HTR-8/SVneo (cell line): ENCODE data around the gene CDKN1B.

Source experiments
- DNase-seq: peaks from one replicate; pipeline ENCODE4 v3.0.0; 2011; ENCODE audit warnings: low spot score, mixed read lengths; ENCODE audit not compliant: insufficient read length
- FAIRE-seq: peaks from 2 replicates; lab custom pipeline; 2011; peaks lifted over from hg19 to GRCh38; lab: Jason Lieb, UNC

CDKN1B gene

DNA sequence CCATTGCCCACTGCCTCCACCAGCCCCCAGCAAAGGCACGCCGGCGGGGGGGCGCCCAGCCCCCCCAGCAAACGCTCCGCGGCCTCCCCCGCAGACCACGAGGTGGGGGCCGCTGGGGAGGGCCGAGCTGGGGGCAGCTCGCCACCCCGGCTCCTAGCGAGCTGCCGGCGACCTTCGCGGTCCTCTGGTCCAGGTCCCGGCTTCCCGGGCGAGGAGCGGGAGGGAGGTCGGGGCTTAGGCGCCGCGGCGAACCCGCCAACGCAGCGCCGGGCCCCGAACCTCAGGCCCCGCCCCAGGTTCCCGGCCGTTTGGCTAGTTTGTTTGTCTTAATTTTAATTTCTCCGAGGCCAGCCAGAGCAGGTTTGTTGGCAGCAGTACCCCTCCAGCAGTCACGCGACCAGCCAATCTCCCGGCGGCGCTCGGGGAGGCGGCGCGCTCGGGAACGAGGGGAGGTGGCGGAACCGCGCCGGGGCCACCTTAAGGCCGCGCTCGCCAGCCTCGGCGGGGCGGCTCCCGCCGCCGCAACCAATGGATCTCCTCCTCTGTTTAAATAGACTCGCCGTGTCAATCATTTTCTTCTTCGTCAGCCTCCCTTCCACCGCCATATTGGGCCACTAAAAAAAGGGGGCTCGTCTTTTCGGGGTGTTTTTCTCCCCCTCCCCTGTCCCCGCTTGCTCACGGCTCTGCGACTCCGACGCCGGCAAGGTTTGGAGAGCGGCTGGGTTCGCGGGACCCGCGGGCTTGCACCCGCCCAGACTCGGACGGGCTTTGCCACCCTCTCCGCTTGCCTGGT lies at the start of gene CDKN1B:
TSS of gene CDKN1B (plus strand) at position 576 of the 793 bp plus-strand sequence. CDS start 472 bp downstream, outside the sequence.
- FAIRE-seq (no peak), DNase-seq (peak; percentile 69)

DNA sequence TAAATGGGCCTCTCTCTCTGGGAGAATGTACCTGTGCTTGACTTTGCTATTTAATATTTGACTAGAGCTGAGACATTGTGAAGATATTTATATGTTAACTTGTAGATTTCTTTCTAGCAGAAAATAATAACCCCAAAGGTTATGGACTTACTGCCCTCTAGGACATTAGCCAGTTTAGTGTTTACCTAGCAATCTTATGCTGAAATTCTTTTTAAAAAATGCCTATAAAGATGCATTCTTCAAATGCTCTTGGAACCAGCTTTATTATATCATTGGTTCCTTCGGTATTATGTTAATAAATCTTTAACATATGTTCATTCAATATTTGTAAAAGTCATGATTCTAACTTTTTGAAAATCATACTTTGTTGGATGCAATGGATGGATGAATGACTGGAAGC lies 49.2 kb upstream of the CDKN1B start:
- DNase-seq (no peak), FAIRE-seq (no peak)

DNA sequence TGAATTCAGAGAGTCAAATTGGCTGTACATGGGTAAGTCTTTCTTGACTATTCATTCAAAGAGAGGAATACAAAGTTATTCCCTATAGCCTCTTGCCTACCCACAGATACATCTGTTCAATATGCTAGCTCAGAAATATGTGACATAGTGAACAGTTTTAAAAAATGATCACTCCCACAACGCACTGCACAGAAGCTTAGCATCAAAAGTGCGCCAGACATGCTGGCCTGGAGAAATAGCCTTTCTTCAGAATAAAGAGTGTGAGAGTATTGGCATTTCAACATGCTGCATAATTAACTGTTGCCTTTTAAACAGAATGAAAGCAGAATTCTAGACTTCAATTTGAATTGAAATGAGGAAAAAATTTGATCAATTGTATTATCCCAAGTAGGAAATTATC lies 48.1 kb upstream of the CDKN1B start:
- DNase-seq (no peak), FAIRE-seq (no peak)

GRCh38 chr12:12671850-12672660 lies 45.1 kb upstream of the CDKN1B start:
- DNase-seq (no peak), FAIRE-seq (no peak)

DNA sequence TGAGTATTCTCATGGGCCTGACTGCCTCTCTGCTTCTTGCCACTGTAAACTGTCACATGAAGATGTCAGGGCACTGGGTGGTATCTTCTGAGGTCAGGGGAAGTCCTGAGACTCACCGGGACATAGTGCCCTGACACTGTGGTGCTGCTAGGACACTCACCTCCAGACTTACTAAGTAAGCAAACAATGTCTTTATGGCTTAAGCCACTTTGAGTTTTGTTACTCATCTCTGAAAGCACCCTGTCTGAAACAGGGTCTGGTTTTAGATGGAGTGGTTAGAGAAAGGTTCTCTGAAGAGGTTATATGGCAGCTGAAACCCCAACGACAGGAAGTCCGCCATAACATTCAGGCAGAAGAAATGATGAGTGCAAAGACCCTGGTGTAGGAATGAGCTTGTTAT lies 43.9 kb upstream of the CDKN1B start:
- no peak for DNase-seq
- no peak for FAIRE-seq

DNA sequence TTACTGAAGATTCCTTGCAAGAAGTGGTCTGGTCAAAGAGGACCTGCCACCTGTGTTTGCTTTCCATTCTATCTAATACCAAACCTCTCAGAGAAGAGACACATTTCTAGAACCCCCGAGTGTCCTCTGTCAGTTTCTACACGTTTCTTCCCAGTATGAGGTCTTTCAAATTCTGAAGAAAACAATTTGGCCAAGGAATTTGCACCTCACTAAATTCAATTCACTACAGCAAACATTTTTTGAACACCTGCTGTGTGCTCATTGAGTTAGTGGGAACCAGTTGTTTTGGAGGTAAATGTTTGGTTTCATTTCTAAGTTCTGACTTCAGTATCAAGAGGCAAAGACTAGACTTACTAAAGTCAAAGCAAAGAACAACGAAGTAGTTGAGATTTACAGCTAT lies 40.6 kb upstream of the CDKN1B start:
- DNase-seq: no peak
- no peak for FAIRE-seq

DNA sequence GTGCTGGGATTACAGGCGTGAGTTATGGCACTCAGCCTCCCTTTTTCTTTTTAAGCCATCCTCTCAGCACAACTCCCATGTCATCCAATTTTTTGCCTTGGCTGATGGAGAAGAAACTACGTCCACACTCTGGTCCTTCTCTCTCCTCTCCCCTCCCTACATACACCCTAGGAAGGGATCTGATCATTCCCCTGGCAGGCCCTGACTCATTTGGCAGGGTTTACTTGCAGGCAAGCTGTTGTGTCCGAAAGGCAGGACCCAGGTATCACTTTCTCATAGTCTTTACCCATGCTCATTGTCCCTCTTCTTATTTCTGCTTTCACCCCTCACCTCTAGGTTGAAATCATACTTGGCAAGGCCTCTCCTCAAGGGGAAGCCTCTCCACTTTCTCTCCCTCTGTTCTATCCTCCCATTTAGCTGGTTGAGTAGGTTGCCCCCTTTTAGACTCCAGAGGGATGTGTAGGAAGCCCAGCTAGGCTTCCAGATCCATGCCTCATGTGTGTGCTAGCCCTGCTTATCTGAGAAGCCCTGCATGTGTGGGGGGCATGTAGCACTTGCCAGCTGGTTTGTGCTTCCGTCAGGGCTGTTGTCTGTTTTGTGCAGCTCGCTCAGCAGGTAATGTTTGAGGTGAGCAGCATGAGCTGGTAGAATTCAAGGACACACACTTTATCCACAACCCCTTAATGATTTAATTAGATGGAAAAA lies 36.0 kb upstream of the CDKN1B start:
- FAIRE-seq (no peak), DNase-seq (no peak)

DNA sequence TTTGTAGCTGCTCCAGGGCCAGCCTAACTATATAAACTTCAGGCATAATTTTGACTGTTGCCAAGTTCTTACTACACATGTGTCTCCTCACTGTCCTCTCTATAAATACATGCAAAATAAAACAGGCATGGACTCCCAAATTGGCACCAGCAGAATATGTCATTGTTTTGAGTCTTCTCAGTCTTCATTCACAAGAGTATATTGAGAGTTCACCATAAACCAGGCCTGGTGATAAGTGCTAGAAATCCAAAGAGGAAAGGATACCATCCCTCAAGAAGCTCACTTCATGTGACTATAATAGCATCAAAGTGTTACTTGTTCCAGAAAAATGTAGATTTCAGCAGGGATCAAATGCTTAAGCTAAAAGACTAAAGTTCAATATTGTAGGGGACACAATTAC lies 34.9 kb upstream of the CDKN1B start:
- DNase-seq: no peak
- no peak for FAIRE-seq

- no peak for FAIRE-seq
These were observed 34.0 kb upstream of the CDKN1B start for GRCh38 chr12:12683136-12683697.

GRCh38 chr12:12683725-12684124 lies 33.4 kb upstream of the CDKN1B start:
- DNase-seq (no peak), FAIRE-seq (no peak)

More at GRCh38 chr12:12683136-12683697, 34.0 kb upstream of the CDKN1B start:
- no peak for DNase-seq

DNA sequence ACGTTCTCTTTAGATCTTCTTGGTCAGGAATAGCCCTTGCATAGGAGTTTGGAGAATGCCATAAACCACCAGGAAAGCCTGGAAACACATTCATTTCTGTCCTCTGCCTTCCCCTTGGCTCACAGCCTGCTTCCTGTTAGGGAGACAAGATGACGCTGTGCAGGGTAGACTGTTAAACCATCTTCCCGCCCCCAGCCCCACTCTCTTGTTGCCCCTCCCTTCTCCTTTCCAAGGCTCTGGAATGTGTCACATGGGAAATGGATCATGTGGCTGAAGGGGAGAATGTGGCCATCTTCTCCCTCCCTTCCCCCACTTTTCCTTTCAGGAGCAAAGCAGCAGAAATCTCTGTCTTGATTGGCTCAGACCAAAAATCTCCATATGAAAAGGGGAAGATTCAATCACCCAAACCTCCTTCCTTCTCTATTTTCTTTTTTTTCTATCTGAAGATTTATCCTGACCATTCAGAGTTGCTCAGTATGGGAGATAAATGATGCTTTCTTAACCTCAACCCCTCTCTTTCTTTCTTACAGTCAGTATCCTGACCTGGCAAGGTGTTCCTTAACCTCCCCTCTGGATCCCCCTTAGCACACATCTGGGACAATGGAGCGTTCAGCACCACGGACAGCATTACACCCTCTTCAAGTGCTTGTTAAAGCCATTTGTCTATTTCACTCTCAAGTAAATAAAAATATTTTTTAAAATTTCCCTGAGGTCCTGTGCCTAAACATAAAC lies 32.6 kb upstream of the CDKN1B start:
- peak; percentile 11 for DNase-seq
- no peak for FAIRE-seq

DNA sequence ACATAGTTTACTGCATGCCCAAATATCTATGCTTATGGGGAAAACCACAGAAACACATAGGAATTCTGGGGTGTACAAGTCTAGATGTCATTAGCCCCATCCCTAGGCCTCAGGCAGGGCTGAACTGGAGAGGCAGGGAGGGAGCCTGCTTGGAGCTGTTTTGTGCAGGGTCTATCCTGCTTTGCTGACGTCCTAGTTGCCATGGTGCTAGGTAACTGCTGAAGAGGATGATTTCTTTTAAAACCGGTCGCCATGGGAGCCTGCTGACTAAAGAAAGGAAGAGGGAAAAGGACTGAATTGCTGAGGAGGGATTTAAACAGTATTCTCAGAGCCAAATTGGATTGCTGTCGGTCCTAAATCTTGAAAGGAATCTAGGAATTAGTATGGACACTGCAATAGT lies 31.9 kb upstream of the CDKN1B start:
- DNase-seq: no peak
- no peak for FAIRE-seq

GRCh38 chr12:12686472-12686871 lies 30.7 kb upstream of the CDKN1B start:
- FAIRE-seq: no peak
- DNase-seq: no peak

DNA sequence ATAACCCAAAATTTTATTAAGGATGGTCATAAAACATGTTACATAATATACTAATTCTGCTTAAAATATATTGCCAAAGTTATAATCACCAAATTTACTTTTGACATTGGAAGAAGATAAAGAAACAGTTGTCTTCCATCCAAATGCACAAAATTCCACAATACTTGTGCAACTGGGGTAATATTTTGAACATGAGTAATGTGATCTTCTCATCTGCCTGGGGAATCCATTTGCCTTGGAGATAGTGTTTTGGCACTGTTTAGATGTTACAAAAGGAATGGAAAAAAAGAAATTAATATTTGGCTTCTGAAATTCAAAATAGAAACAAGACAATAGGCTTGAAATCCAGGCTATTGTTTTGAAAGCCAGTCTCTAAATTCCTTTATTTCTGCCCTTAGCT lies 30.2 kb upstream of the CDKN1B start:
- FAIRE-seq: no peak
- DNase-seq: no peak

- DNase-seq (no peak), FAIRE-seq (no peak)
These were observed 27.4 kb upstream of the CDKN1B start for GRCh38 chr12:12689647-12690300.

GRCh38 chr12:12691549-12691948 lies 25.6 kb upstream of the CDKN1B start:
- FAIRE-seq: no peak

DNA sequence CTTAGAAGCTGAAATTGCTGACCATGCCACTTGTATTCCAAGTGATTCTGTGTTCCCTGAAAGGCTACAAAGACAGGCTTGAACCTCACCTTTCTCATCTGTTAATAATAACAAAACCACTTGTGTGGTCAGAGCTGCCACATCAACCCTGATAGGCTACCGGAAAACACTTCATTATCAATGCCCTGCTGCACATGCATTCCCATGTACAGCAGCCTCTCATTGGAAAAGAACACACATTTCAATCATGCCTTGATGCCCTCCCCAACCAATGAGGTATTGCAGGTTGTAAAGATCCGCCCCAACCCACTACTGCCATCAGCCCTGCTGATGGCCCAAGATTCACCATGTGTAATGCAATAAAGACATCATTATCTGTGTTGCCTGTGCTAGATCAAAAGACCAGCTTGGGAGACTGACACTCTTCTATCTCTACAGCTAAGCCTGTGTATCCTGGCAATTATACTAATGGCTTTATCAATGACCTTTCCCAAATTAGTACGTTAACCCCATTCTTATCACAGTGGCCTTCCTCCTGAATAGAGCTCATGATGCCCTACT lies 24.0 kb upstream of the CDKN1B start:
- FAIRE-seq: no peak
- no peak for DNase-seq

More at GRCh38 chr12:12691549-12691948, 25.6 kb upstream of the CDKN1B start:
- DNase-seq: no peak

- FAIRE-seq (no peak), DNase-seq (peak; percentile 67)
These were observed 20.4 kb upstream of the CDKN1B start for GRCh38 chr12:12696562-12697383.
